HTERT RPE-1 (cell line): ENCODE results near the gene PPFIBP1.
"Not testable (repeated sequence)": the region's sequence is repeated elsewhere in the genome, so short reads cannot be mapped to it uniquely, and the experiment has no call there.

ENCODE experiments used
- in situ Hi-C: fragments of 300-500 bp; cut with MboI; formaldehyde crosslinking; loops from 4 replicates; pipeline ENCODE4 v1.14.3; 2020; ENCODE audit warnings: low sequenced_read_pairs

PPFIBP1 gene

GRCh38 chr12:27588075-27588730 is 64.2 kb downstream of the PPFIBP1 start:
- in situ Hi-C loops = not testable (repeated sequence)

- in situ Hi-C loops = no loop called here
Measured at GRCh38 chr12:27588776-27589175, 64.8 kb downstream of the PPFIBP1 start.

- in situ Hi-C loops = no loop called here
Measured at GRCh38 chr12:27589419-27589818, 65.4 kb downstream of the PPFIBP1 start.

- in situ Hi-C loops = not testable (repeated sequence)
Measured at GRCh38 chr12:27591698-27592097, 67.7 kb downstream of the PPFIBP1 start.

GRCh38 chr12:27592548-27592947 is 68.5 kb downstream of the PPFIBP1 start:
- in situ Hi-C loops = no loop called here

- in situ Hi-C loops = no loop called here
Measured at GRCh38 chr12:27593266-27593665, 69.3 kb downstream of the PPFIBP1 start.

- in situ Hi-C loops = no loop called here
Measured at GRCh38 chr12:27595231-27595642, 71.2 kb downstream of the PPFIBP1 start.

- in situ Hi-C loops = not testable (repeated sequence)
Measured at GRCh38 chr12:27598866-27599265, 74.9 kb downstream of the PPFIBP1 start.

GRCh38 chr12:27601056-27601828 is 77.2 kb downstream of the PPFIBP1 start:
- in situ Hi-C loops = not testable (repeated sequence)

- in situ Hi-C loops = no loop called here
Measured at GRCh38 chr12:27602516-27602915, 78.5 kb downstream of the PPFIBP1 start.

GRCh38 chr12:27604431-27604830 is 80.4 kb downstream of the PPFIBP1 start:
- in situ Hi-C loops = no loop called here

GRCh38 chr12:27606986-27607385 is 83.0 kb downstream of the PPFIBP1 start:
- in situ Hi-C loops = no loop called here

- in situ Hi-C loops = no loop called here
Measured at GRCh38 chr12:27607591-27607990, 83.6 kb downstream of the PPFIBP1 start.

GRCh38 chr12:27608890-27609289 is 84.9 kb downstream of the PPFIBP1 start:
- in situ Hi-C loops = no loop called here

- in situ Hi-C loops = no loop called here
Measured at GRCh38 chr12:27610374-27610773, 86.4 kb downstream of the PPFIBP1 start.

GRCh38 chr12:27614386-27614785 is 90.4 kb downstream of the PPFIBP1 start:
- in situ Hi-C loops = no loop called here

- in situ Hi-C loops = no loop called here
Measured at GRCh38 chr12:27614866-27615265, 90.9 kb downstream of the PPFIBP1 start.

- in situ Hi-C loops = no loop called here
Measured at GRCh38 chr12:27615331-27615891, 91.4 kb downstream of the PPFIBP1 start.

GRCh38 chr12:27616356-27617142 is 92.5 kb downstream of the PPFIBP1 start:
- in situ Hi-C loops = no loop called here

- in situ Hi-C loops = no loop called here
Measured at GRCh38 chr12:27618836-27619235, 94.8 kb downstream of the PPFIBP1 start.

GRCh38 chr12:27619308-27619707 is 95.3 kb downstream of the PPFIBP1 start:
- in situ Hi-C loops = no loop called here
